OCI-LY1 (cell line): Measurements from ENCODE around the gene PGA5.

Experiments used
- H2AFZ ChIP-seq: fragments of 200-600 bp; sonication (generic), shearing (Covaris generic); 2 replicates; pipeline ENCODE4 v1.6.0; 2014; ENCODE audit warnings: antibody characterized with exemption, mild to moderate bottlenecking, low read length
- H3F3A ChIP-seq: fragments of 200-600 bp; sonication (generic), shearing (Covaris generic); 2 replicates; pipeline ENCODE4 v1.6.0; 2014; ENCODE audit warnings: mild to moderate bottlenecking, antibody characterized with exemption, low read length, moderate library complexity; ENCODE audit not compliant: insufficient read depth
- H3K27ac ChIP-seq: fragments of 200-600 bp; sonication (generic); 2 replicates; pipeline ENCODE4 v1.5.1; 2014; ENCODE audit warnings: low read length, mixed run types, mild to moderate bottlenecking, low read depth; ENCODE audit not compliant: poor library complexity, severe bottlenecking
- H3K27me3 ChIP-seq: fragments of 200-600 bp; sonication (generic); 2 replicates; pipeline ENCODE4 v1.6.0; 2014; ENCODE audit warnings: antibody characterized with exemption, mild to moderate bottlenecking, low read length, moderate library complexity; ENCODE audit not compliant: insufficient read depth
- H3K36me3 ChIP-seq: fragments of 200-600 bp; sonication (generic); 2 replicates; pipeline ENCODE4 v1.6.1; 2014; ENCODE audit warnings: mild to moderate bottlenecking, antibody characterized with exemption, low read length, moderate library complexity, mixed read lengths; ENCODE audit not compliant: insufficient read depth
- H3K4me1 ChIP-seq: fragments of 200-600 bp; sonication (generic); 2 replicates; pipeline ENCODE4 v1.5.1; 2014; ENCODE audit warnings: mild to moderate bottlenecking, low read length, moderate library complexity; ENCODE audit not compliant: insufficient read depth, severe bottlenecking
- H3K4me2 ChIP-seq: fragments of 200-600 bp; sonication (generic), shearing (Covaris generic); 2 replicates; pipeline ENCODE4 v1.6.1; 2014; ENCODE audit warnings: low read length
- H3K4me3 ChIP-seq: fragments of 200-600 bp; sonication (generic); 2 replicates; pipeline ENCODE4 v1.5.1; 2014; ENCODE audit warnings: low read length, low read depth, mild to moderate bottlenecking, mixed read lengths; ENCODE audit not compliant: poor library complexity, severe bottlenecking
- H3K79me2 ChIP-seq: fragments of 200-600 bp; shearing (Covaris generic); 2 replicates; pipeline ENCODE4 v1.6.1; 2016; ENCODE audit warnings: mixed run types, low read length, mixed read lengths; ENCODE audit not compliant: insufficient read depth
- H3K9ac ChIP-seq: fragments of 200-600 bp; sonication (generic), shearing (Covaris generic); 2 replicates; pipeline ENCODE4 v1.6.1; 2014; ENCODE audit warnings: mild to moderate bottlenecking, low read length, mixed read lengths
- H3K9me2 ChIP-seq: fragments of 200-600 bp; sonication (generic), shearing (Covaris generic); 2 replicates; pipeline ENCODE4 v1.6.1; 2014; ENCODE audit warnings: low read depth, mild to moderate bottlenecking, low read length, mixed read lengths
- H3K9me3 ChIP-seq: fragments of 200-600 bp; shearing (Covaris generic); 2 replicates; pipeline ENCODE4 v1.6.1; 2014; ENCODE audit warnings: low read length, mixed read lengths
- H4K20me1 ChIP-seq: fragments of 200-600 bp; sonication (generic), shearing (Covaris generic); 2 replicates; pipeline ENCODE4 v1.6.0; 2016; ENCODE audit warnings: mild to moderate bottlenecking, low read length; ENCODE audit not compliant: insufficient read depth
- CTCF ChIP-seq: fragments of 200-600 bp; sonication (generic), shearing (Covaris generic); IDR thresholded peaks from 2 replicates; pipeline ENCODE4 v1.5.1; 2017; ENCODE audit warnings: mild to moderate bottlenecking, antibody characterized with exemption, low read length, moderate library complexity, mixed read lengths
- EZH2 ChIP-seq: fragments of 200-600 bp; sonication (generic), shearing (Covaris generic); IDR thresholded peaks from 2 replicates; pipeline ENCODE4 v1.8.0; 2017; ENCODE audit warnings: borderline replicate concordance, mixed run types, mild to moderate bottlenecking, antibody characterized with exemption, low read length, moderate library complexity, mixed read lengths

PGA5 gene

GRCh38 chr11:61268588-61269250 lies 27.7 kb downstream of the PGA5 start:
- no peak overlapping the region for H2AFZ ChIP-seq
- H3K36me3 ChIP-seq: no peaks in the 10 kb centered on the region
- H3K4me1 ChIP-seq: no peaks in the 10 kb centered on the region
- H3K79me2 ChIP-seq: no peaks in the 10 kb centered on the region
- H3K9me2 ChIP-seq: no peaks in the 10 kb centered on the region
- H3K4me3 ChIP-seq: no peak overlapping the region
- no peaks in the 10 kb centered on the region for H3K9me3 ChIP-seq
- no peak for TF ChIP-seq CTCF
- TF ChIP-seq EZH2: no peak
- H3K4me2 ChIP-seq: no peak overlapping the region
- no peak overlapping the region for H3K27ac ChIP-seq
- no peaks in the 10 kb centered on the region for H3F3A ChIP-seq
- no peaks in the 10 kb centered on the region for H4K20me1 ChIP-seq
- H3K9ac ChIP-seq: no peak overlapping the region
- no peaks in the 10 kb centered on the region for H3K27me3 ChIP-seq

GRCh38 chr11:61270354-61271076 lies 29.5 kb downstream of the PGA5 start:
- Histone ChIP-seq H3K4me3 (no peak overlapping the region), H2AFZ (no peak overlapping the region), H3K9me3 (no peaks in the 10 kb centered on the region), H3K27me3 (no peaks in the 10 kb centered on the region), H3K4me1 (no peaks in the 10 kb centered on the region), H3K9ac (no peak overlapping the region), H3K36me3 (no peaks in the 10 kb centered on the region; the same call in 1 of the 2 replicates), H4K20me1 (no peaks in the 10 kb centered on the region), H3K9me2 (no peaks in the 10 kb centered on the region), H3F3A (no peaks in the 10 kb centered on the region), H3K79me2 (no peaks in the 10 kb centered on the region), H3K27ac (no peak overlapping the region), H3K4me2 (no peak overlapping the region)
- no peak for TF ChIP-seq EZH2
- TF ChIP-seq CTCF: no peak

GRCh38 chr11:61272731-61273130 lies 31.8 kb downstream of the PGA5 start:
- Histone ChIP-seq H3K9me3 (no peaks in the 10 kb centered on the region), H3K27ac (no peak overlapping the region), H3K79me2 (no peaks in the 10 kb centered on the region), H3K9me2 (no peaks in the 10 kb centered on the region), H3K4me1 (no peaks in the 10 kb centered on the region), H3K36me3 (no peaks in the 10 kb centered on the region; the same call in 1 of the 2 replicates), H3K4me3 (no peak overlapping the region), H3K4me2 (no peak overlapping the region), H4K20me1 (no peaks in the 10 kb centered on the region), H3K27me3 (no peaks in the 10 kb centered on the region), H3F3A (no peaks in the 10 kb centered on the region), H2AFZ (no peak overlapping the region), H3K9ac (no peak overlapping the region)
- no peak for TF ChIP-seq EZH2
- TF ChIP-seq CTCF: no peak
